GM12872 (cell line): ENCODE results near the gene ZBTB20.

Experiments used
- TF ChIP-seq, protein P1 (sequence below): IDR thresholded peaks from 3 replicates; pipeline ENCODE4 v1.5.1; 2011; ENCODE audit warnings: low read depth, mild to moderate bottlenecking, low read length, moderate library complexity; ENCODE audit not compliant: insufficient read depth

Gene ZBTB20

DNA sequence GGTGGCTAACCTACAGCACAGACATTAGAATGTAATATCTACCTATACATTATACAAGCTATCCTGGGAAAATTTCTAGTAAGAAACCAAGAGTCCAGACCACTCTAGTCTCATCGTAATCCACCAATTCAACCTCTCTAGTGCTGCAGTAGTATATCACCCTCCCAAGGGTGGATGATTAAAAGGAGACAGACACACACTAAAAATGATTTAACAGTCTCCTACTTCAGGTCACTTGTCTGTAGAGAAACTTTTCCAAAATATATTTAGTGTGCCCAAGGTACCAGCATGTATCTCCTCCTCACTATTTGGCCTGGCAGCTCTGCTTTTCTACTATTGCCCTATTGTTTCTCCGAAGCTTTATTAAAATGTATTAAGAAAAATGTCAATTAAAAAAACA is 45.0 kb downstream of the ZBTB20 start:
- TF ChIP-seq, protein P1, sequence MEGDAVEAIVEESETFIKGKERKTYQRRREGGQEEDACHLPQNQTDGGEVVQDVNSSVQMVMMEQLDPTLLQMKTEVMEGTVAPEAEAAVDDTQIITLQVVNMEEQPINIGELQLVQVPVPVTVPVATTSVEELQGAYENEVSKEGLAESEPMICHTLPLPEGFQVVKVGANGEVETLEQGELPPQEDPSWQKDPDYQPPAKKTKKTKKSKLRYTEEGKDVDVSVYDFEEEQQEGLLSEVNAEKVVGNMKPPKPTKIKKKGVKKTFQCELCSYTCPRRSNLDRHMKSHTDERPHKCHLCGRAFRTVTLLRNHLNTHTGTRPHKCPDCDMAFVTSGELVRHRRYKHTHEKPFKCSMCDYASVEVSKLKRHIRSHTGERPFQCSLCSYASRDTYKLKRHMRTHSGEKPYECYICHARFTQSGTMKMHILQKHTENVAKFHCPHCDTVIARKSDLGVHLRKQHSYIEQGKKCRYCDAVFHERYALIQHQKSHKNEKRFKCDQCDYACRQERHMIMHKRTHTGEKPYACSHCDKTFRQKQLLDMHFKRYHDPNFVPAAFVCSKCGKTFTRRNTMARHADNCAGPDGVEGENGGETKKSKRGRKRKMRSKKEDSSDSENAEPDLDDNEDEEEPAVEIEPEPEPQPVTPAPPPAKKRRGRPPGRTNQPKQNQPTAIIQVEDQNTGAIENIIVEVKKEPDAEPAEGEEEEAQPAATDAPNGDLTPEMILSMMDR: no peak

DNA sequence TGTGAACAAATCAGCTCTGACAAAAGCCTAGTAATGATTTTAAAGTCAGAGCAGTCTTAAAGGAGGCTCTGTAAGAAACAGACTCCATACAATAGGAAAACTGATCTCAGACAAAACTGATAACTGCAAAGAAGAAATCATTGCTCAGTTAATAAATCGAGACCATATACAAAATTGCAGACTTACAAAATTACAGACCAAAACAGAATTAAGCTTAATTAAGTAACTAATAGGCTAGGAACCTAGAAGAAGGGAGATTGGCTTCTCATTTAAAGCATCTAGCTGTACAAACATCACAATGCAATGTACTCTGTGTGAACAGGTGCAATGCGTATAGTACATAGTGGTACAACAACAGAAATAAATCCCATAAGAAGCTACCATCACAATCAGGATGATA is 46.3 kb downstream of the ZBTB20 start:
- TF ChIP-seq, protein P1: no peak

DNA sequence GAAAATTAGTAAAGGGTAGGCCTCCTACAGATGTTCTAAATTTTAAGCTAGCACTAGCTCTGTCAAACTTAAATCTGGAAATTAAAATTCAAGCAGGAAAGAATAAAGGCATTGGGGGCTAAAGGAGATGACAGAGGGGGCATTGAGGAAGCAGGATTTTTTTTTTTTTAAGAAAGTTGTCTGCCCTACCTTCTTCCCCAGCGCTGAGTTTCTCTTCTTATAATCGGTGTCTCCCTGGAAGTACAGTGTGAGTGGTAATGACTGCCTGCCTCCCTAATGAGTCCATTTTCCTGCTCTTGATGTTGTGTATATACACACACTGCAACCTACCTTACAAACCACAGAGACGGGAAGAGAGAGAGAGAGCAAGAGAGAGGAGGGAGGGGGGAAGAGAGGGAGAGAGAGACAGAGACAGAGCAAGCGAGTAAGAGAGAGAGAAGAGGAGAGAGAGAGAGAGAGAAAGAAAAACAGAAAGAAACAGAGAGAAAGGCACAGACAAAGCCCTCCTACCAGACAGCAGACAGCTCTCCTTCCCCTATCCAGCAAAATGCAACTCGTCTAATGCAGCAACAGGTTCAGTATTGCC is 47.0 kb downstream of the ZBTB20 start:
- TF ChIP-seq, protein P1: no peak

DNA sequence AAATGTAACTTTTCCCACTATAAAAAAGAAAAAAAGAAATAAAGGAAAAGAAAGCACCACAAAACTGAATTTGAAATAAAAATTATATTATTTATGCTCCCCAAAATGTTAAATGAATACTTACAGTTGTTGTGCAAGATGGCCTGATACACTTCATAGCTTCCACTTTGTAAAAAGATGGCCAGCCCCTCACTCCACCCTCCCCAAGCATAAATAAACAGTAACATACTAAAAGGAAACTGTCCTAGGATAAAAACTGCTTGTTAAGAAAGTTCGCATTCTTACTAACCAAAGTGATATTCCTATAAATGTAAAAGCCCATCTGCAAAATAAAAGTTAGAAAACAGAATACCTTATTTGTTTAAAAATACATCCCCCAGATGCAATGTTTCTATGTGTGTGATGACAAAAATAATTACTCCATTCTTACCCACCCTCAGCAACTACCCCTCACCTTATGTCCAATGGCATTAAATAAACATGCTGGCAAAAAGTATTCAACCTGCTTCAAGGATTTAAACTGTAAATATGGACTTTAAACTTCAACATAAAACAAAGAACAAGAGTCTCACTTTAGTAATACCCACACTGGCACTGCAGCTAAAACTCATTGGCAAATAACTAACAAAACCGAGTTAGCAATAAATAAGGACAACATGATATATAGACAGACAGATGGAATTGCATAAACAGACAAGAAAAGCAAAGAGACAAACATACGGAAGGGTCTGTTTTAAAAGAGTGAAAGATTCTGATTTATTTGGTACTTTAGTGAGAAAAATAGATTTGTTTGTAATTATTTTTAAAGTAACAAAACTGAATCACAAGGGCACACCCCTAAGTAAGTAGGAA is 47.7 kb downstream of the ZBTB20 start:
- TF ChIP-seq, protein P1: no peak

DNA sequence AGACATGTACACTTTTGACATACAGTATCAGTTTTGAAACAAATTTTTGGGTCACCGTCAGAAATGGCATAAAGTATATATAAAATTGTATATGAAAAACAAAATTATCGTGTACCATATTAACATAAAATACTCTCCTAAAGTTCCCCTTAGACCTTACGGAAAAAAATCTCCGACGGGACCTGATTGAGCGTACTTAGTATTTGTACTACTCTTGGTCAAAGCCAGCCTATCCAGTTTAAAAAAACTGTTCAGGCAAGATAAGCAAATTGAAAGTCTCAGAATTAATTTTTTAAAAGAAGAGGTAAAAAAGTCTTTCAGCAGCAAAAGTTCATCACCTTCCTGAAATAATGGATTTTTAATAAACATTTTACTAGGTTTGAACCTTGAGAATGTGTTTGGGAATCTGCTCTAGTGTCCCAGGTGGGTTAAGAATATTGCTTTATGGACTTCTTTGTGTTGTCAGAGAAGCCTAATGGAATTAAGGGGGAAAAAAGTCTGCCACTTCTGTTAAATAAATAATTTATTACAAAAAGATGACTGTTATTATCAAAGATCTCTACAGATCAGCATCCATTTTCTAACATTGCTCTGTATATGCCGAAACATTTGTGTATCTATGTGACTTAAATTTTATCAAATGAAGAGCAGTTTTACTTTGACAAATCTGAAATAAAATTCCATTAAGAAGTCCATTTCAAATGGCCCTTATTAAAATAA is 48.6 kb downstream of the ZBTB20 start:
- TF ChIP-seq, protein P1: no peak

DNA sequence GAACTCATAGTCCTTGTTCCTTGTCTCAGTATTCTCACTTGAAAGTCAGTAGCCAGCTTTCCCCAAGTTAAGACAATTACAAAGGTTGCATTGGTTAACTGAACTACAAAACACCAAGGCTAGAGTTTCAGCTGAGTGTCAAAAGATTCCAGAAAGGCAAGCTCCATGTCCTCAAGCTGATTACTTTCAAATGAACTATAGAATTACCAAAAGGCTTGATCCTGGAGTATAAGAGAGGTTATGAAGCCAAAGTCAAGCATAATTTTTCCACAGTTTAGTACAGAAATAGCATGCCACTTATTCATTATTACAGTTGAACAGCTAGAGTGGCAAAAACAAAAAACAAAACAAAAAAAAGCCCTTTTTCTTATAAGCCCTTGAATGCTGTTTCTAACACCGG is 51.9 kb downstream of the ZBTB20 start:
- TF ChIP-seq, protein P1: no peak

DNA sequence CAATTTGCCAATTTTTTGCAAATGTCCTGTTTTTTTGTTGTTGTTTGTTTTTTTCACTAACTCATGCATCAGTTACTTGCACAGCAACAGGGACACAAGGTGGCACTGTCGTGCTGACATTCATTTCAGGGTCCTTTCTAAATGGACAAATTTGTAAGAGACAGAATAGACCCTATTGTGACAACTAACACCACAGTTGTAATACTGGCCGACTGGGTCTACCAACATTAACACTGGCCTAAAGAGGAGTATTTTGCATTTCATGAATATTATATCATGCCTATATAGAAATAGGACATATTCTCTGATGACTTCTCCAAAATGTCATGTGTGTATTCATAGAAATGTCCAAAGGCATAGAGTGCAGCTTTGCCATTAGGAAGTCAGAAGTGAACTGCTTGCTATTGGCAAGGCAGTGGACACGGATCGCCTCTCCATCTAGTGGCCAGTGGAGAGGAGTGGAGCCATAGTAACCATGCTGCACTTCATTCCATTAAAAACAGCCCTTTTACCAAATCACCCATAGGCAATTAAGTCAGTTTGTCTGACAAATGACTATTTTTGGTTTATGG is 54.8 kb downstream of the ZBTB20 start:
- TF ChIP-seq, protein P1: peak; percentile 68
